MCF 10A (cell line): ENCODE measurements around the gene PACRG. TPM values are rescaled to one million over a fixed set of nuclear protein-coding genes. Genes with fewer than 3 reads are reported as not detected.

ENCODE experiments used
- BruUV-seq: library from RNA; stranded (reverse); fragments of 400-500 nt; replicated peaks from 2 replicates; lab custom pipeline; 2021; lab: Mats Ljungman, UMichigan
- CTCF ChIA-PET: fragments of 300-600 bp; sonication (Branson Sonifier 250); formaldehyde crosslinking; extraction: SDS; loops from one replicate; lab custom pipeline; 2021; ENCODE audit warnings: antibody characterized with exemption, inconsistent platforms; lab: Yijun Ruan, JAX
- POLR2A ChIA-PET: fragments of 300-600, 350-650 bp; sonication (Branson Sonifier 250); formaldehyde crosslinking; extraction: SDS; loops from one replicate; lab custom pipeline; 2020; ENCODE audit warnings: antibody characterized with exemption, inconsistent platforms; lab: Yijun Ruan, JAX
- DNase-seq: peaks from one replicate; pipeline ENCODE4 v3.0.0-alpha.2; 2018; ENCODE audit not compliant: unreplicated experiment
- H3K27ac Mint-ChIP-seq: one replicate; pipeline ENCODE4 v1.8.0; 2022; ENCODE audit warnings: mild to moderate bottlenecking, low read depth, mixed read lengths; ENCODE audit not compliant: unreplicated experiment
- H3K27me3 Mint-ChIP-seq: one replicate; pipeline ENCODE4 v1.8.0; 2022; ENCODE audit warnings: mixed read lengths; ENCODE audit not compliant: insufficient read depth, unreplicated experiment
- H3K36me3 Mint-ChIP-seq: one replicate; pipeline ENCODE4 v1.8.0; 2022; ENCODE audit warnings: mild to moderate bottlenecking, moderate library complexity, mixed read lengths; ENCODE audit not compliant: insufficient read depth, unreplicated experiment
- H3K4me1 Mint-ChIP-seq: one replicate; pipeline ENCODE4 v1.8.0; 2022; ENCODE audit warnings: mixed read lengths; ENCODE audit not compliant: insufficient read depth, unreplicated experiment
- H3K4me3 Mint-ChIP-seq: one replicate; pipeline ENCODE4 v1.8.0; 2022; ENCODE audit warnings: mild to moderate bottlenecking, moderate library complexity, mixed read lengths; ENCODE audit not compliant: unreplicated experiment
- H3K9me3 Mint-ChIP-seq: one replicate; pipeline ENCODE4 v1.8.0; 2022; ENCODE audit warnings: mixed read lengths; ENCODE audit not compliant: unreplicated experiment
- CTCF ChIP-seq: fragments of 200-600 bp; IDR thresholded peaks from one replicate; pipeline ENCODE4 v1.8.0; 2022; ENCODE audit warnings: antibody characterized with exemption, mild to moderate bottlenecking; ENCODE audit not compliant: unreplicated experiment
- intact Hi-C: fragments of 100-400 bp; cut with micrococcal nuclease; formaldehyde crosslinking; loops from 2 replicates; pipeline ENCODE4 v1.14.1; 2022
- total RNA-seq: library from RNA; stranded (reverse); gene quantifications from 2 replicates; pipeline ENCODE4 v1.2.3, GENCODE V29; 2022

Gene PACRG
- total RNA-seq, 1 experiment from 2014 or later = not detected

DNA sequence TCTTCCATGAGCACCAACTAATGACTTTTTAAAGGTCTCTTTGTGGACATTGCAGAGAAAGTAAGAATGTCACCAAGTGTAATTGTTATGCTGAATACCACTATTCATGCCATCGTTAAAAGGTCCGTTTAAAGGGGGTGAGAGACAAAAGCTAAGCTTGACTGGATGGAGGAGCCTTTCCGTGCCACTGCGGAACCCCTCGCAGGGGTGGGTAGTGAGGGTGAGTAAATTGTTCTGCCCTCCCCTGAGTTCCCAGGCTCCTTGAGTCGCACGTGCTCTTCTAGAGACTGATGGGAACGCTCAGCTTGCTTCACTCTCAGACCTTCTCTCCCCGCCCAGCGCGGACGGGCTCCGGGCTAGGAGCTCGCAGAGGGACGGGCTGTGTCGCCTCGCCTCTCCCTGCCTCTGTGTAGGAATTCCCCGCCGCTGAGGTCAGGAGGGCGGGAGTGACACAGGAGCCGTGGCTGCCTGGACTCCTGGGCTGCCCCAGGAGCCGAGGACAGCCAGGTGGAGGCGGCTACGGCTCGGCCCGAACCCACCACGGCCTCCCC lies 371.9 kb downstream of the PACRG start:
- TF ChIP-seq CTCF = no peak
- intact Hi-C loops = no loop called here
- CTCF ChIA-PET = interaction anchor here (0.7 kb wide), 1 partner anchor 72 kb away, joined by 3 read pairs; no protein-coding TSS in a partner anchor

GRCh38 chr6:163100259-163100658 lies 372.5 kb downstream of the PACRG start:
- DNase-seq = no peak
- CTCF ChIA-PET = no interaction called here
- Mint-ChIP-seq H3K9me3 (no peaks in the 10 kb centered on the region), H3K4me3 (no peak overlapping the region), H3K36me3 (no peaks in the 10 kb centered on the region), H3K27ac (no peak overlapping the region), H3K4me1 (no peaks in the 10 kb centered on the region), H3K27me3 (no peaks in the 10 kb centered on the region)
- BruUV-seq = no TSS peak
- no peak for TF ChIP-seq CTCF
- POLR2A ChIA-PET = no interaction called here
- intact Hi-C loops = no loop called here

More for the DNA sequence above, 371.9 kb downstream of the PACRG start:
- Mint-ChIP-seq H3K4me3 (no peak overlapping the region), H3K9me3 (no peaks in the 10 kb centered on the region), H3K4me1 (no peaks in the 10 kb centered on the region), H3K27ac (no peak overlapping the region), H3K36me3 (no peaks in the 10 kb centered on the region), H3K27me3 (no peaks in the 10 kb centered on the region)
- DNase-seq = no peak
- POLR2A ChIA-PET = no interaction called here
- no TSS peak for BruUV-seq

- BruUV-seq = no TSS peak
- H3K4me3 Mint-ChIP-seq = no peak overlapping the region
- no peaks in the 10 kb centered on the region for H3K27me3 Mint-ChIP-seq
- H3K36me3 Mint-ChIP-seq = no peaks in the 10 kb centered on the region
- peaks cover 12% of the 10 kb centered on the region for H3K9me3 Mint-ChIP-seq
- TF ChIP-seq CTCF = no peak
- DNase-seq = no peak
- H3K4me1 Mint-ChIP-seq = no peaks in the 10 kb centered on the region
- H3K27ac Mint-ChIP-seq = no peak overlapping the region
- ChIA-PET CTCF (no interaction called here), POLR2A (no interaction called here)
- intact Hi-C loops = no loop called here
Measured at GRCh38 chr6:163113358-163113962, 385.7 kb downstream of the PACRG start.

- CTCF ChIA-PET = no interaction called here
- no peaks in the 10 kb centered on the region for H3K36me3 Mint-ChIP-seq
- H3K27ac Mint-ChIP-seq = no peak overlapping the region
- H3K9me3 Mint-ChIP-seq = no peaks in the 10 kb centered on the region
- no TSS peak for BruUV-seq
- no peak overlapping the region for H3K4me3 Mint-ChIP-seq
- POLR2A ChIA-PET = no interaction called here
- TF ChIP-seq CTCF = no peak
- H3K4me1 Mint-ChIP-seq = no peaks in the 10 kb centered on the region
- DNase-seq = no peak
- no peaks in the 10 kb centered on the region for H3K27me3 Mint-ChIP-seq
- intact Hi-C loops = no loop called here
Measured at GRCh38 chr6:163118941-163119340, 391.2 kb downstream of the PACRG start.
